ENCODE measurements around the gene SUSD1. TPM values are rescaled to one million over a fixed set of nuclear protein-coding genes. Genes with fewer than 3 reads are reported as not detected.

The SUSD1 gene
- total and polyA plus RNA-seq, 10 donors = 4.4 to 26.8 (median 20.2) TPM

DNA sequence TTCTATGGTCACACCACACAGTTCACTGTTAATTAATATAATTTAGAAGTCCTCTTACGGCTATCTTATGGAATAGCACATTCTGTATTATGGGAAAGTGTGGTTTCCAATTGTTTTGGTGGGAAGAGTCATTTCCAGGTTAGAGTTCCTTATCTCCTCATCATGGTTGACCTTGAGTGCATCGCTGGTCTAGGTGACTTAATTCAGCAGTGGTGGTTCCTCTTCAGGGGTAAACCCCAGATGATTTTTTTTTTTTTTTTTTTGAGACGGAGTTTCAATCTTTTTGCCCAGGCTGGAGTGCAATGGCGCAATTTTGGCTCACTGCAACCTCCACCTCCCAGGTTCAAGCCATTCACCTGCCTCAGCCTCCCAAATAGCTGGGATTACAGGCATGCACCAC lies 171.6 kb downstream of the SUSD1 start:
- WGBS, 5 donors = 67 to 77% (median 76%) methylated on average over 4 of the region's 4 CpGs
- TF ChIP-seq POLR2A (IDR thresholded peaks at IDR 0.05) = no peak
- no peak for TF ChIP-seq POLR2AphosphoS5 (IDR thresholded peaks at IDR 0.05)
- TF ChIP-seq, protein P1, sequence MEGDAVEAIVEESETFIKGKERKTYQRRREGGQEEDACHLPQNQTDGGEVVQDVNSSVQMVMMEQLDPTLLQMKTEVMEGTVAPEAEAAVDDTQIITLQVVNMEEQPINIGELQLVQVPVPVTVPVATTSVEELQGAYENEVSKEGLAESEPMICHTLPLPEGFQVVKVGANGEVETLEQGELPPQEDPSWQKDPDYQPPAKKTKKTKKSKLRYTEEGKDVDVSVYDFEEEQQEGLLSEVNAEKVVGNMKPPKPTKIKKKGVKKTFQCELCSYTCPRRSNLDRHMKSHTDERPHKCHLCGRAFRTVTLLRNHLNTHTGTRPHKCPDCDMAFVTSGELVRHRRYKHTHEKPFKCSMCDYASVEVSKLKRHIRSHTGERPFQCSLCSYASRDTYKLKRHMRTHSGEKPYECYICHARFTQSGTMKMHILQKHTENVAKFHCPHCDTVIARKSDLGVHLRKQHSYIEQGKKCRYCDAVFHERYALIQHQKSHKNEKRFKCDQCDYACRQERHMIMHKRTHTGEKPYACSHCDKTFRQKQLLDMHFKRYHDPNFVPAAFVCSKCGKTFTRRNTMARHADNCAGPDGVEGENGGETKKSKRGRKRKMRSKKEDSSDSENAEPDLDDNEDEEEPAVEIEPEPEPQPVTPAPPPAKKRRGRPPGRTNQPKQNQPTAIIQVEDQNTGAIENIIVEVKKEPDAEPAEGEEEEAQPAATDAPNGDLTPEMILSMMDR (IDR thresholded peaks at IDR 0.05 in 8 of 11, conservative IDR thresholded peaks at IDR 0.05 in 3 of 11) = no peak
- intact Hi-C loops (cut with DNase I; ENCODE audit: low total_unique reads) = no loop called here
- H3K27me3 ChIP-seq (replicated peaks in 1 of 7) = no peaks in the 10 kb centered on the region
- H3K9me3 ChIP-seq = no peaks in the 10 kb centered on the region
- DNase-seq = no peak
- peak overlapping the region in 5 of 8 donors; percentile 69 to 77 (median 73) for H3K27ac ChIP-seq
- H3K4me1 ChIP-seq = peaks cover 13 to 67% (median 42%) of the 10 kb centered on the region in 6 donors
- H3K36me3 ChIP-seq = no peaks in the 10 kb centered on the region
- no peak overlapping the region for H3K4me3 ChIP-seq

DNA sequence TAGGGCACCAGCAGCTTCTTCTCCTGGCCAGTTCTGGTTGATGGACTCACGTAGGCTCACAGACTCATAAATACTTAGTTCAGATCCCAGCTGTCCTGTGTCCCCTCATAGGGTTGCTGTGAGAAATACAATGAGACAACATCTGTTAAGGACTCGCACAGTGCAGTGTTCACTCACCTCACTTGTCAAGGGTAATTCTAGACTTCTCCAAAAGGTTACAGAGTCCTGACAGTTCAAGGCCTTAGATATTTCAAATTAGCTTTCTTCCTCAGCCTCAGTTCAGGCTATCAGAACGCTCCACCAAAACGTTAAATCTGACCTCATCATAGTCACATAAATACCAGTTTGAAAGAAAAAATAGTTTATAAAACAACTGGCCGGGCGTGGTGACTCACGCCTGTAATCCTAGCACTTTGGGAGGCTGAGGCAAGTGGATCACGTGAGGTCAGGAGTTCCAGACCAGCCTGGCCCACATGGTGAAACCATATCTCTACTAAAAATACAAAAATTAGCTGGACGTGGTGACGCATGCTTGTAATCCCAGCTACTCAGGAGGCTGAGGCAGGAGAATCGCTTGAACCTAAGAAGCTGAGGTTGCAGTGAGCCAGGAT lies 172.1 kb downstream of the SUSD1 start:
- Histone ChIP-seq H3K27me3 (replicated peaks in 1 of 7) (no peaks in the 10 kb centered on the region), H3K4me1 (peaks cover 13 to 67% (median 42%) of the 10 kb centered on the region in 6 donors), H3K9me3 (no peaks in the 10 kb centered on the region), H3K36me3 (no peaks in the 10 kb centered on the region), H3K27ac (peak overlapping the region; percentile 60 to 81 (median 74)), H3K4me3 (no peak overlapping the region)
- 83 to 88% (median 84%) methylated on average over 11 of the region's 11 CpGs for WGBS, 5 donors
- DNase-seq = no peak
- intact Hi-C loops (cut with DNase I; ENCODE audit: low total_unique reads) = no loop called here
- TF ChIP-seq, protein P1 (IDR thresholded peaks at IDR 0.05 in 8 of 11, conservative IDR thresholded peaks at IDR 0.05 in 3 of 11) = no peak
- TF ChIP-seq POLR2A (IDR thresholded peaks at IDR 0.05) (no peak), POLR2AphosphoS5 (IDR thresholded peaks at IDR 0.05) (no peak)

DNA sequence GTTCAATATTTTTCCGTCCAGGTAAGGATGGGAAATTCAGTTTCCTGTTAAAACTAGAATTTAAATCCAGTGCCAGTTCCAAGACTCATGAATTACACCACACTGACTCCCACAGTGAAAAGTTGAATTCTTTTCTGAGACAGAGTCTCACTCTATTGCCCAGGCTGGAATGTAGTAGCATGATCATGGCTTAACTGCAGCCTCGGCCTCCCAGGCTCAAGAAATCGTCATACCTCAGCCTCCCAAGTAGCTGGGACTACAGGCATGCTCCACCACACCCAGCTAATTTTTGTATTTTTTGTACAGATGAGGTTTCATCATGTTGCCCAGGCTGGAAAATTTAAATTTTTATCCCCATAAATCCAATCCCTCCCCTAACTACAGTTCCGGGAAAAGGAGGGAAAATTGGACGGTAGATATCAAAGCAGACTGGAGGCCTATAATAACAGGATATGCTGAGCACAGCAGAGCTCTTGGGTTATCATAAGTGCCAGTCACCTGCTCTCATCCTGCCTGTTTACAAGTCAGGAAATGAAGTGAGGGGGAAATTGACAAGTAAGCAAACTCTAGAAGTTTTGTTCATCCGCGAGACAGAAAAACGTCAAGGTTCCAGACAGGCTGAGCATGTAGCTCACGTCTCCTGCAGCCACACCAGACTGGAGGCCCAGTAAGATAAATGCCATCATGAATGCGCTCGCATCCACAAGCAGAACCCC lies 172.8 kb downstream of the SUSD1 start:
- no peak overlapping the region for H3K4me3 ChIP-seq
- no peaks in the 10 kb centered on the region for H3K9me3 ChIP-seq
- H3K27me3 ChIP-seq (replicated peaks in 1 of 7) = no peaks in the 10 kb centered on the region
- DNase-seq = no peak
- intact Hi-C loops (cut with DNase I; ENCODE audit: low total_unique reads) = no loop called here
- WGBS, 5 donors = 52 to 73% (median 62%) methylated on average over 11 of the region's 11 CpGs
- peaks cover 13 to 62% (median 42%) of the 10 kb centered on the region in 6 donors for H3K4me1 ChIP-seq
- TF ChIP-seq POLR2A (IDR thresholded peaks at IDR 0.05) (no peak), POLR2AphosphoS5 (IDR thresholded peaks at IDR 0.05) (peak in 1 of 3 donors; percentile 77)
- no peaks in the 10 kb centered on the region for H3K36me3 ChIP-seq
- H3K27ac ChIP-seq = peak overlapping the region; percentile 60 to 81 (median 74)

DNA sequence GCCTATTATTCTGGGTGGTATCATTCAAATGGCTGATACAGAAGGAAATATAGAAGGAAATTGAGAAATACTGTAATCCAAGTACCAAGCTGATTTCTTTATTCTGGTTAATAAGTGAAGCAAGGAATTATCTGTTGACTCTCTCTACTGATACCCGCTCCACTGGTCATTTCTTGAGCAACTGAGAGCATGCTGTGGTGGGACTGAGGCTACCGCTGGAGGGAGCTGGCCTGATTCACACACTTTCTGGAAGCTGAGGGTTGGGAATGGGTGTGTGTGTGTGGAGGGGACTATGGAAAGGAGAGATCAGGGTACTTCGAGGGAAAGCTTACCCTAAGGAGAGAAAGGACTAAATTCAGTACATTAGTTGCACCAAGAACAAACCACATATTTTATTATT lies 174.4 kb downstream of the SUSD1 start:
- peaks cover 9 to 47% (median 30%) of the 10 kb centered on the region in 6 donors for H3K4me1 ChIP-seq
- DNase-seq = no peak
- TF ChIP-seq, protein P1 (IDR thresholded peaks at IDR 0.05 in 8 of 11, conservative IDR thresholded peaks at IDR 0.05 in 3 of 11) = no peak
- TF ChIP-seq POLR2A (IDR thresholded peaks at IDR 0.05) (no peak), POLR2AphosphoS5 (IDR thresholded peaks at IDR 0.05) (no peak)
- no peaks in the 10 kb centered on the region for H3K9me3 ChIP-seq
- H3K36me3 ChIP-seq = no peaks in the 10 kb centered on the region
- 76 to 89% (median 87%) methylated on average over 3 of the region's 3 CpGs for WGBS, 5 donors
- H3K4me3 ChIP-seq = no peak overlapping the region
- no peaks in the 10 kb centered on the region for H3K27me3 ChIP-seq (replicated peaks in 1 of 7)
- no peak overlapping the region for H3K27ac ChIP-seq
- intact Hi-C loops (cut with DNase I; ENCODE audit: low total_unique reads) = no loop called here

Data from spleen (tissue), 11 donors.